ENCODE results near the gene HPF1.
A peak's percentile ranks its signal among the peaks of the same experiment; 100 is the strongest.
"Not testable (repeated sequence)": the region's sequence is repeated elsewhere in the genome, so short reads cannot be mapped to it uniquely, and the experiment has no call there.

The HPF1 gene

GRCh38 chr4:169757575-169758184 is at the start of gene HPF1:
HPF1 (minus strand) TSS chr4:169757944; CDS start chr4:169757877, 67 bp downstream.
- peak; percentile 66 to 68 for DNase-seq (ENCODE audit: low read depth in 2 of 2)

- not testable (repeated sequence) for DNase-seq (ENCODE audit: low read depth in 2 of 2)
Observed at GRCh38 chr4:169806770-169807169, 49.0 kb upstream of the HPF1 start.

- no peak for DNase-seq (ENCODE audit: low read depth in 2 of 2)
Observed at GRCh38 chr4:169803413-169803812, 45.7 kb upstream of the HPF1 start.

- no peak for DNase-seq (ENCODE audit: low read depth in 2 of 2)
Observed at GRCh38 chr4:169802873-169803272, 45.1 kb upstream of the HPF1 start.

- DNase-seq (ENCODE audit: low read depth in 2 of 2): no peak
Observed at GRCh38 chr4:169800541-169800940, 42.8 kb upstream of the HPF1 start.

GRCh38 chr4:169799260-169799659 is 41.5 kb upstream of the HPF1 start:
- DNase-seq (ENCODE audit: low read depth in 2 of 2): no peak

- no peak for DNase-seq (ENCODE audit: low read depth in 2 of 2)
Observed at GRCh38 chr4:169795585-169795984, 37.8 kb upstream of the HPF1 start.

- peak; percentile 30 to 45 for DNase-seq (ENCODE audit: low read depth in 2 of 2)
Observed at GRCh38 chr4:169791527-169792156, 33.9 kb upstream of the HPF1 start.

- DNase-seq (ENCODE audit: low read depth in 2 of 2): no peak
Observed at GRCh38 chr4:169791062-169791461, 33.3 kb upstream of the HPF1 start.

- DNase-seq (ENCODE audit: low read depth in 2 of 2): no peak
Observed at GRCh38 chr4:169774466-169775445, 17.0 kb upstream of the HPF1 start.

- no peak for DNase-seq (ENCODE audit: low read depth in 2 of 2)
Observed at GRCh38 chr4:169773889-169774288, 16.1 kb upstream of the HPF1 start.

GRCh38 chr4:169771556-169772080 is 13.9 kb upstream of the HPF1 start:
- DNase-seq (ENCODE audit: low read depth in 2 of 2): not testable (repeated sequence)

- no peak for DNase-seq (ENCODE audit: low read depth in 2 of 2)
Observed at GRCh38 chr4:169770416-169770815, 12.7 kb upstream of the HPF1 start.

GRCh38 chr4:169768385-169768784 is 10.6 kb upstream of the HPF1 start:
- DNase-seq (ENCODE audit: low read depth in 2 of 2): no peak

GRCh38 chr4:169766741-169767140 is 9.0 kb upstream of the HPF1 start:
- no peak for DNase-seq (ENCODE audit: low read depth in 2 of 2)

- peak; percentile 82 to 83 for DNase-seq (ENCODE audit: low read depth in 2 of 2)
Observed at GRCh38 chr4:169765835-169766234, 8.1 kb upstream of the HPF1 start.

GRCh38 chr4:169761846-169762245 is 4.1 kb upstream of the HPF1 start:
- no peak for DNase-seq (ENCODE audit: low read depth in 2 of 2)

- DNase-seq (ENCODE audit: low read depth in 2 of 2): no peak
Observed at GRCh38 chr4:169758401-169758962, 738 bp upstream of the HPF1 start.

GRCh38 chr4:169756971-169757574 is 671 bp downstream of the HPF1 start:
- DNase-seq (ENCODE audit: low read depth in 2 of 2): no peak

GRCh38 chr4:169745291-169745690 is 12.5 kb downstream of the HPF1 start:
- peak; percentile 40 to 42 for DNase-seq (ENCODE audit: low read depth in 2 of 2)

- DNase-seq (ENCODE audit: low read depth in 2 of 2): no peak
Observed at GRCh38 chr4:169744601-169745000, 13.1 kb downstream of the HPF1 start.
